H1 (cell line): Measurements from ENCODE around the gene PHC2. TPM values are rescaled to one million over a fixed set of nuclear protein-coding genes. Genes with fewer than 3 reads are reported as not detected.
A peak's percentile ranks its signal among the peaks of the same experiment; 100 is the strongest.

Experiments
- CTCF ChIA-PET: fragments of 300-600 bp; sonication (Branson Sonifier 250); formaldehyde crosslinking; loops from one replicate; lab custom pipeline; 2021; ENCODE audit not compliant: partially characterized antibody; lab: Charles Lee
- POLR2A ChIA-PET: fragments of 300-600 bp; sonication (Branson Sonifier 250); formaldehyde crosslinking; loops from one replicate; lab custom pipeline; 2021; ENCODE audit warnings: inconsistent platforms; ENCODE audit not compliant: partially characterized antibody; lab: Charles Lee
- DNase-seq, 2 experiments: peaks; one replicate each; pipeline versions ENCODE4 v3.0.0 to v3.0.0-alpha.2; 2010 to 2022; ENCODE audit warnings: low spot score in 2 of 2, low read depth in 1 of 2, mixed read lengths in 1 of 2
- FAIRE-seq: peaks from 2 replicates; lab custom pipeline; 2011; peaks lifted over from hg19 to GRCh38; lab: Jason Lieb, UNC
- H2AFZ ChIP-seq: 2 replicates; pipeline ENCODE4 v1.8.1; 2012; ENCODE audit warnings: low read length, inconsistent platforms
- H2AK5ac ChIP-seq: 2 replicates; pipeline ENCODE4 v1.6.1; 2013; ENCODE audit warnings: low read depth, low read length
- H2BK120ac ChIP-seq: replicated peaks from 2 replicates; pipeline ENCODE3; 2013; ENCODE audit warnings: low read depth, low read length, inconsistent platforms
- H2BK12ac ChIP-seq: 2 replicates; pipeline ENCODE4 v1.6.1; 2013; ENCODE audit warnings: low read depth, low read length
- H2BK15ac ChIP-seq: 2 replicates; pipeline ENCODE4 v1.6.1; 2013; ENCODE audit warnings: low read length
- H2BK20ac ChIP-seq: 2 replicates; pipeline ENCODE4 v1.6.1; 2013; ENCODE audit warnings: low read length
- H2BK5ac ChIP-seq: 2 replicates; pipeline ENCODE4 v1.6.1; 2013; ENCODE audit warnings: low read depth, low read length
- H3K14ac ChIP-seq: 2 replicates; pipeline ENCODE4 v1.6.1; 2013; ENCODE audit warnings: inconsistent platforms; ENCODE audit not compliant: insufficient read length
- H3K18ac ChIP-seq: 2 replicates; pipeline ENCODE4 v1.6.1; 2013; ENCODE audit warnings: low read length; ENCODE audit errors: extremely low read depth
- H3K23ac ChIP-seq: 2 replicates; pipeline ENCODE4 v1.6.1; 2013; ENCODE audit warnings: inconsistent platforms; ENCODE audit not compliant: insufficient read length
- H3K23me2 ChIP-seq: 2 replicates; pipeline ENCODE4 v1.6.1; 2013; ENCODE audit warnings: low read depth, low read length
- H3K27ac ChIP-seq: 2 replicates; pipeline ENCODE4 v1.6.1; 2011; ENCODE audit warnings: low read depth, low read length, inconsistent platforms
- H3K27me3 ChIP-seq, 4 experiments: replicated peaks in 1 of 4; 1 replicate in 1 of 4; 2 replicates in 3 of 4; pipeline versions ENCODE4 v1.6.1 to v1.8.1; 2011 to 2013; ENCODE audit warnings: low read length in 3 of 4, mild to moderate bottlenecking in 3 of 4, inconsistent platforms in 2 of 4, mixed read lengths in 2 of 4, moderate library complexity in 1 of 4; ENCODE audit not compliant: control insufficient read depth in 3 of 4, insufficient read depth in 3 of 4; ENCODE audit errors: extremely low read depth in 1 of 4
- H3K36me3 ChIP-seq, 4 experiments: 2 replicates each; pipeline versions ENCODE4 v1.6.1 to v1.8.1; 2011 to 2013; ENCODE audit warnings: mild to moderate bottlenecking in 4 of 4, low read length in 3 of 4, moderate library complexity in 2 of 4, control low read depth in 1 of 4, inconsistent platforms in 1 of 4; ENCODE audit not compliant: insufficient read depth in 4 of 4, control insufficient read depth in 2 of 4
- H3K4ac ChIP-seq: replicated peaks from 2 replicates; pipeline ENCODE3; 2013; ENCODE audit warnings: low read length, low read depth, mixed read lengths, inconsistent platforms; ENCODE audit not compliant: insufficient read length
- H3K4me1 ChIP-seq, 4 experiments: replicated peaks in 1 of 4; 1 replicate in 1 of 4; 2 replicates in 3 of 4; pipeline versions ENCODE4 v1.6.1 to v1.8.1; 2011 to 2013; ENCODE audit warnings: low read length in 3 of 4, inconsistent platforms in 2 of 4, mixed read lengths in 1 of 4; ENCODE audit not compliant: insufficient read depth in 4 of 4, control insufficient read depth in 3 of 4
- H3K4me2 ChIP-seq, 2 experiments: 2 replicates each; pipeline versions ENCODE4 v1.6.1 to v1.8.1; 2011 to 2013; ENCODE audit warnings: low read depth in 2 of 2, low read length in 2 of 2, control low read depth in 1 of 2, inconsistent platforms in 1 of 2, mild to moderate bottlenecking in 1 of 2; ENCODE audit not compliant: insufficient read depth in 1 of 2
- H3K4me3 ChIP-seq, 4 experiments: fragments of 200-600, 300-600 bp in 1 of 4; sonication (generic), shearing (Covaris generic), sonication (Bioruptor Twin) in 1 of 4; 2 replicates each; pipeline versions ENCODE4 v1.5.1 to v1.8.1; 2011 to 2016; ENCODE audit warnings: low read length in 4 of 4, low read depth in 3 of 4, control low read depth in 2 of 4, inconsistent platforms in 2 of 4, mild to moderate bottlenecking in 2 of 4, mixed read lengths in 1 of 4, moderate library complexity in 1 of 4; ENCODE audit not compliant: insufficient read depth in 2 of 4; ENCODE audit errors: extremely low read depth in 1 of 4
- H3K56ac ChIP-seq: replicated peaks from 2 replicates; pipeline ENCODE3; 2013; ENCODE audit warnings: low read depth, mild to moderate bottlenecking, mixed read lengths, low read length, inconsistent platforms; ENCODE audit not compliant: insufficient read length
- H3K79me1 ChIP-seq: 2 replicates; pipeline ENCODE4 v1.6.1; 2013; ENCODE audit warnings: low read depth, low read length, control low read depth
- H3K79me2 ChIP-seq, 2 experiments: 2 replicates each; pipeline versions ENCODE4 v1.6.1 to v1.8.1; 2012 to 2013; ENCODE audit warnings: low read length in 2 of 2, mild to moderate bottlenecking in 2 of 2, inconsistent platforms in 1 of 2; ENCODE audit not compliant: insufficient read depth in 2 of 2, control insufficient read depth in 1 of 2
- H3K9ac ChIP-seq, 4 experiments: replicated peaks in 1 of 4; 1 replicate in 1 of 4; 2 replicates in 3 of 4; pipeline versions ENCODE4 v1.6.1 to v1.8.1; 2011 to 2013; ENCODE audit warnings: low read depth in 3 of 4, low read length in 3 of 4, control low read depth in 2 of 4, mild to moderate bottlenecking in 2 of 4, moderate library complexity in 2 of 4, inconsistent platforms in 1 of 4; ENCODE audit errors: extremely low read depth in 1 of 4
- H3K9me3 ChIP-seq, 2 experiments: 2 replicates each; pipeline versions ENCODE4 v1.6.1 to v1.8.1; 2012 to 2013; ENCODE audit warnings: mild to moderate bottlenecking in 2 of 2, moderate library complexity in 2 of 2, control low read depth in 1 of 2, inconsistent platforms in 1 of 2, low read depth in 1 of 2, low read length in 1 of 2, mixed read lengths in 1 of 2; ENCODE audit not compliant: insufficient read depth in 2 of 2
- H4K20me1 ChIP-seq, 2 experiments: replicated peaks in 1 of 2; 2 replicates each; pipeline versions ENCODE3 to v1.8.1; 2011 to 2013; ENCODE audit warnings: inconsistent platforms in 2 of 2, low read length in 2 of 2, mild to moderate bottlenecking in 1 of 2; ENCODE audit not compliant: insufficient read depth in 2 of 2, control insufficient read depth in 1 of 2
- H4K5ac ChIP-seq: 2 replicates; pipeline ENCODE4 v1.6.1; 2013; ENCODE audit warnings: low read length, low read depth, mixed read lengths, inconsistent platforms; ENCODE audit not compliant: insufficient read length
- H4K8ac ChIP-seq: 2 replicates; pipeline ENCODE4 v1.8.0; 2013; ENCODE audit warnings: mild to moderate bottlenecking, moderate library complexity, low read length, inconsistent platforms; ENCODE audit not compliant: insufficient read depth; ENCODE audit errors: extremely low read depth
- H4K91ac ChIP-seq: replicated peaks from 2 replicates; pipeline ENCODE3; 2013; ENCODE audit warnings: low read length, mixed read lengths, inconsistent platforms; ENCODE audit not compliant: insufficient read length
- CTCF ChIP-seq, 3 experiments: IDR thresholded peaks; 1 replicate in 2 of 3; 2 replicates in 1 of 3; pipeline versions ENCODE4 v1.5.1 to v1.6.1; 2011; ENCODE audit warnings: low read length in 3 of 3, mild to moderate bottlenecking in 3 of 3, inconsistent platforms in 2 of 3, low read depth in 1 of 3, moderate library complexity in 1 of 3; ENCODE audit not compliant: insufficient read depth in 1 of 3; ENCODE audit errors: control extremely low read depth in 1 of 3
- HDAC2 ChIP-seq, 2 experiments: fragments of 300-600 bp in 1 of 2; sonication (generic) in 1 of 2; IDR thresholded peaks; 2 replicates each; pipeline ENCODE4 v1.6.1; 2011 to 2012; ENCODE audit warnings: low read depth in 2 of 2, low read length in 2 of 2, mild to moderate bottlenecking in 2 of 2, moderate library complexity in 2 of 2, borderline replicate concordance in 1 of 2, inconsistent platforms in 1 of 2
- KDM1A ChIP-seq: fragments of 200-600, 300-600 bp; sonication (generic); IDR thresholded peaks from 2 replicates; pipeline ENCODE4 v1.7.1; 2016; ENCODE audit warnings: mild to moderate bottlenecking, low read length, borderline replicate concordance
- WGBS, 2 experiments: shearing (Covaris generic) in 1 of 2; methylation state at CpG; one replicate each; pipeline versions ENCODE4 v1.1.6 to v1.1.7; 2013 to 2015; ENCODE audit warnings: low lambda C conversion rate in 2 of 2, mixed read lengths in 2 of 2, inconsistent platforms in 1 of 2, low coverage in 1 of 2, missing lambda C conversion rate in 1 of 2; ENCODE audit not compliant: insufficient replicate concordance in 2 of 2, insufficient coverage in 1 of 2, insufficient read length in 1 of 2; ENCODE audit errors: extremely low coverage in 1 of 2, missing lambda C conversion rate in 1 of 2; 5-methylcytosine and 5-hydroxymethylcytosine counted together
- polyA plus RNA-seq, 7 experiments: library from polyadenylated mRNA; depleted of rRNA in 3 of 7; stranded (reverse) in 5 of 7; unstranded in 2 of 7; fragments of >200 nt in 5 of 7; fragments of 200-250 nt in 2 of 7; gene quantifications; 1 replicate in 5 of 7; 2 replicates in 1 of 7; 4 replicates in 1 of 7; pipeline versions ENCODE4 v1.2.1 to v1.2.3, GENCODE V29; 2011 to 2013; ENCODE audit warnings: missing spikeins in 2 of 7, mixed read lengths in 2 of 7
- total RNA-seq: library from RNA; stranded (reverse); fragmentation: NEBNext Ultra II Directional; extraction: Animal tissue kit (Norgen Biotek cat#: 25700); gene quantifications from 2 replicates; pipeline ENCODE4 v1.2.1, GENCODE V29; 2021

PHC2 gene
- total and polyA plus RNA-seq, 2 of the 8 experiments (the other 6 are each of a cell fraction or from before 2014, with no cell fraction given), result 5.6 to 14.2 TPM

DNA sequence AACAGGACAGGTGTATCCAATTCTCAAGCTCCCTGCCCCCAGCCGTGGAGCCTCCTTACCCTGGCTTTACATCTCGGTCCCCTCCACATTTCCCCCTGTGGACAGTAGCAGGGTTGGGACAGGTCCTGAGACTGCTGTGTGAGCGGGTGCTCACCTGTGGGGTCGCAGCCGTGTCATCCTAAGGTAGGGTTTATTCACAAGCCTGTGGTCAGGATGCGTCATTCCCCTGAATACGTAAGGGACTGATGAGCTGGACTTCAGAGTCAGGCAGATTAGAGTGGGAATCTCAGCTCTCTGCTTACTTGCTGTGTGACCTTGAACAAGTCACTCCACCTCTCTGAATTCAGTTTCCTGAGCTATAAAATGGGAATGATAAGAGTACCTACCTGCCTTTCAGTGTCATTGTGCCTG is 156.9 kb downstream of the PHC2 start:
- Histone ChIP-seq H4K20me1 (peaks cover 2 to 26% of the 10 kb centered on the region in 2 experiments), H2BK5ac (no peak overlapping the region), H3K56ac (no peak overlapping the region), H3K23ac (no peak overlapping the region), H2AFZ (no peak overlapping the region), H3K27me3 (no peaks in the 10 kb centered on the region), H2BK15ac (no peak overlapping the region), H3K36me3 (peaks cover 0 to 5% (median 2%) of the 10 kb centered on the region in 4 experiments; a peak in 2 of 8 replicates), H3K27ac (no peak overlapping the region), H3K18ac (no peak overlapping the region), H3K23me2 (no peaks in the 10 kb centered on the region), H3K4me1 (peaks cover 0 to 13% (median 3%) of the 10 kb centered on the region in 4 experiments; a peak in 5 of 7 replicates), H3K79me2 (0 out of 4 replicates have a peak, but pooled peaks cover 0 to 8% of the 10 kb centered on the region in 2 experiments), H2AK5ac (no peak overlapping the region), H3K9me3 (no peaks in the 10 kb centered on the region), H3K4me3 (no peak overlapping the region), H3K79me1 (peaks cover 9% of the 10 kb centered on the region), H3K9ac (no peak overlapping the region), H4K5ac (no peak overlapping the region), H3K14ac (no peak overlapping the region), H4K8ac (no peak overlapping the region), H4K91ac (no peak overlapping the region), H3K4me2 (no peak overlapping the region), H2BK120ac (no peak overlapping the region), H2BK20ac (no peak overlapping the region), H2BK12ac (no peak overlapping the region), H3K4ac (no peak overlapping the region)
- WGBS, 2 experiments, result 75% methylated on average over 7 of the region's 7 CpGs; no CpG with 5 or more reads in 1 of the 2 experiments
- no peak for FAIRE-seq
- ChIA-PET POLR2A (interaction anchor here (0.9 to 2.4 kb wide), 5 partner anchors 9 to 93 kb away, joined by 3 to 6 read pairs (median 5); no protein-coding TSS in a partner anchor), CTCF (interaction anchor here (0.6 to 1.8 kb wide), 9 partner anchors 10 to 360 kb away, joined by 3 to 6 read pairs (median 3); no protein-coding TSS in a partner anchor)
- TF ChIP-seq CTCF (IDR thresholded peaks at IDR 0.05; ENCODE audit: control extremely low read depth in 1 of 3, insufficient read depth in 1 of 3, low read depth in 1 of 3, low read length in 3 of 3), result no peak
- TF ChIP-seq HDAC2 (IDR thresholded peaks at IDR 0.05; ENCODE audit: borderline replicate concordance in 1 of 2, low read depth in 2 of 2, low read length in 2 of 2), result peak in 1 of 2 experiments; percentile 35; a peak in 1 of 4 replicates
- TF ChIP-seq KDM1A, result peak; percentile 57; the same call in 1 of the 2 replicates
- no peak for DNase-seq
